GM19397 (cell line): ENCODE measurements around the gene COPZ1.

Experiments
- ATAC-seq: cut with Tn5 transposase; IDR thresholded peaks from one replicate; pipeline ENCODE4 v1.9.1; 2021; ENCODE audit warnings: mild to moderate bottlenecking, moderate library complexity; ENCODE audit not compliant: unreplicated experiment

Gene COPZ1

GRCh38 chr12:54357506-54358190 is 32.7 kb downstream of the COPZ1 start:
- ATAC-seq: no peak

- no peak for ATAC-seq
Measured at GRCh38 chr12:54358191-54358944, 33.4 kb downstream of the COPZ1 start.

GRCh38 chr12:54358945-54359761 is 34.2 kb downstream of the COPZ1 start:
- ATAC-seq: peak; percentile 98

- no peak for ATAC-seq
Measured at GRCh38 chr12:54359762-54360351, 34.9 kb downstream of the COPZ1 start.

- ATAC-seq: no peak
Measured at GRCh38 chr12:54360717-54361456, 36.0 kb downstream of the COPZ1 start.

- ATAC-seq: no peak
Measured at GRCh38 chr12:54363047-54363446, 38.1 kb downstream of the COPZ1 start.

GRCh38 chr12:54363618-54364017 is 38.7 kb downstream of the COPZ1 start:
- ATAC-seq: no peak

- ATAC-seq: no peak
Measured at GRCh38 chr12:54364413-54364812, 39.5 kb downstream of the COPZ1 start, which contains the start of gene GPR84. GPR84 (minus strand) TSS chr12:54364486; CDS start chr12:54363851, 635 bp downstream.

GRCh38 chr12:54368025-54368708 is 43.2 kb downstream of the COPZ1 start:
- no peak for ATAC-seq

- ATAC-seq: peak; percentile 69
Measured at GRCh38 chr12:54368709-54369596, 44.0 kb downstream of the COPZ1 start.

GRCh38 chr12:54369597-54370131 is 44.7 kb downstream of the COPZ1 start:
- no peak for ATAC-seq

GRCh38 chr12:54370171-54370730 is 45.3 kb downstream of the COPZ1 start:
- no peak for ATAC-seq

- no peak for ATAC-seq
Measured at GRCh38 chr12:54371328-54372112, 46.6 kb downstream of the COPZ1 start.

- ATAC-seq: no peak
Measured at GRCh38 chr12:54372113-54372806, 47.3 kb downstream of the COPZ1 start.

GRCh38 chr12:54373649-54374561 is 49.0 kb downstream of the COPZ1 start:
- ATAC-seq: no peak
